ENCODE measurements around the gene ZMYM2. TPM values are rescaled to one million over a fixed set of nuclear protein-coding genes. Genes with fewer than 3 reads are reported as not detected.

The ZMYM2 gene
- total RNA-seq, 6 experiments from 2014 or later, result 17.1 to 35.2 (median 25.9) TPM

DNA sequence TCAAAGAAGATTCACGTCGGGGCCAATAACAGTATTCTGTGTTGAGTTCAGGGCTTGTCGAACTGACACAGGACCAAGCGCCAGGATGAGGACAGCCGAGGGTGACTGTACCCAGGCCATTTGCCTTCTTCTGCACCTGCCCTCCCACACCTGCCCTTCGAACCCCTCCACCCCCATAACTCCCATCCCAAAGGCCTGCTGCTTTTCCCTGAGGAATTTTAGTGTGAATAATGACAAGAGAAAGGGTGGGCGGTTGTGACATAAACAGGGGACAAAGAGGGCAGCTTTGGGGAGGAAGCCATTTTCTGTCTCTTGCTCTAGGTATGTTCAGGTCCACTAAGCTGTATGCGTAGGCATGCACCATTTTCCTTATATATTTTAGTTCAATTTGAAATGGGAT, 176.2 kb downstream of the ZMYM2 start:
- intact Hi-C loops (cut with DNase I), result no loop called here
- H3K36me3 ChIP-seq, result no peaks in the 10 kb centered on the region
- peak in 1 of 3 donors; percentile 10 for DNase-seq
- no peak for ATAC-seq
- TF ChIP-seq, protein P1, sequence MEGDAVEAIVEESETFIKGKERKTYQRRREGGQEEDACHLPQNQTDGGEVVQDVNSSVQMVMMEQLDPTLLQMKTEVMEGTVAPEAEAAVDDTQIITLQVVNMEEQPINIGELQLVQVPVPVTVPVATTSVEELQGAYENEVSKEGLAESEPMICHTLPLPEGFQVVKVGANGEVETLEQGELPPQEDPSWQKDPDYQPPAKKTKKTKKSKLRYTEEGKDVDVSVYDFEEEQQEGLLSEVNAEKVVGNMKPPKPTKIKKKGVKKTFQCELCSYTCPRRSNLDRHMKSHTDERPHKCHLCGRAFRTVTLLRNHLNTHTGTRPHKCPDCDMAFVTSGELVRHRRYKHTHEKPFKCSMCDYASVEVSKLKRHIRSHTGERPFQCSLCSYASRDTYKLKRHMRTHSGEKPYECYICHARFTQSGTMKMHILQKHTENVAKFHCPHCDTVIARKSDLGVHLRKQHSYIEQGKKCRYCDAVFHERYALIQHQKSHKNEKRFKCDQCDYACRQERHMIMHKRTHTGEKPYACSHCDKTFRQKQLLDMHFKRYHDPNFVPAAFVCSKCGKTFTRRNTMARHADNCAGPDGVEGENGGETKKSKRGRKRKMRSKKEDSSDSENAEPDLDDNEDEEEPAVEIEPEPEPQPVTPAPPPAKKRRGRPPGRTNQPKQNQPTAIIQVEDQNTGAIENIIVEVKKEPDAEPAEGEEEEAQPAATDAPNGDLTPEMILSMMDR (IDR thresholded peaks at IDR 0.05), result no peak
- no peak for TF ChIP-seq POLR2A (IDR thresholded peaks at IDR 0.05)
- H3K9me3 ChIP-seq, result no peaks in the 10 kb centered on the region
- no peaks in the 10 kb centered on the region for H3K27me3 ChIP-seq
- no peak overlapping the region for H3K4me3 ChIP-seq
- peaks cover 0 to 4% (median 0%) of the 10 kb centered on the region in 4 donors for H3K4me1 ChIP-seq
- no peak overlapping the region for H3K27ac ChIP-seq
- WGBS (ENCODE audit: insufficient coverage, low coverage, low lambda C conversion rate, missing lambda C conversion rate), result 74% methylated on average over 8 of the region's 8 CpGs

DNA sequence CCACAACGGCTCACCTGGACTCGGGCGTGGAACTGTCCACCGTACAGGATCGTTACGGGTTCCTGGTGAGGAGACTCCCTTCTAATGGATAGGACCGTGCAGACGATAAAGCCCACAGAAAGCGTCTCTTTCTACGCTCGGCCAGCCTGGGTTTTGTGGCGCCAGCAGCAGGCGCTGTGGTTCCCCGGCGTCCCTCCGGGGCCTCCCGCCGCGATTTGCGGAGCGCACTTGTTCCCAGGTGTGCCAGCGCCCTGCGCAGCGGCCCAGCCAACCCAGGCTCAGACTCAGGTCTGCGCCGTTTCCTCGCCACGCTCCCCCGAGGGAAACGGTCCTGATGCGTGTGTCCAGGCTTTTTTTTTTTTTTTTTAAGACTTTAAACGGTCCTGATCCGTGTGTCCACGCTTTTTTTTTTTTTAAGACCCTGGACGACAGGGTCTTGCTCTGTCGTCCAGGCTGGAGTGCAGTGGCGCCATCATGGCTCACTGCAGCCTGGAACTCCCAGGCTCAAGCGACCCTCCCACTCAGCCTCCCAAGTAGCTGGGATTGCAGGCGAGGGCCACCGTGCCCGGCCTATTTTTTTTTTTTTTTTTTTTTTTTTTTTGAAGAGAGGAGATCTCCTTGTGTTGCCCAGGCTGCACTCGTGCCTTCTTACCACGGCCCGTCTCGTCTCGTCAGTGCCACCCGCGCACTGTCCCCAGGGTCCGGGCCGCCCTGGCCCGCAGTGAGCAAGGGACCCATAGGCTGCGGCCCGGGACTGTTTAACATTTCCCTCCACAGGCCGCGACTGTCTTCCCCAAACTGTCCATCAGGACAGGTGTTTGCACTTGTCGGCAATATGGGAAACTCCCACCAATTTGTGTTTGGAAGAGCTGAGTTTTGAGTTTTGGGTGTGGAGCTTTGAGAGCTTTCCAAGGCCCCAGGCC, 178.5 kb downstream of the ZMYM2 start:
- TF ChIP-seq POLR2A (IDR thresholded peaks at IDR 0.05), result no peak
- TF ChIP-seq, protein P1 (IDR thresholded peaks at IDR 0.05), result peak in 3 of 4 donors; percentile 51 to 55 (median 52)
- peak; percentile 92 to 96 (median 94) for ATAC-seq
- WGBS (ENCODE audit: insufficient coverage, low coverage, low lambda C conversion rate, missing lambda C conversion rate), result 37% methylated on average over 41 of the region's 56 CpGs
- intact Hi-C loops (cut with DNase I), result no loop called here
- H3K4me1 ChIP-seq, result peaks cover 0 to 6% (median 0%) of the 10 kb centered on the region in 4 donors
- H3K9me3 ChIP-seq, result no peaks in the 10 kb centered on the region
- peaks cover 0 to 3% of the 10 kb centered on the region in 2 donors for H3K27me3 ChIP-seq
- no peak overlapping the region for H3K4me3 ChIP-seq
- no peak overlapping the region for H3K27ac ChIP-seq
- peak in 2 of 3 donors; percentile 61 to 66 for DNase-seq
- H3K36me3 ChIP-seq, result no peaks in the 10 kb centered on the region

DNA sequence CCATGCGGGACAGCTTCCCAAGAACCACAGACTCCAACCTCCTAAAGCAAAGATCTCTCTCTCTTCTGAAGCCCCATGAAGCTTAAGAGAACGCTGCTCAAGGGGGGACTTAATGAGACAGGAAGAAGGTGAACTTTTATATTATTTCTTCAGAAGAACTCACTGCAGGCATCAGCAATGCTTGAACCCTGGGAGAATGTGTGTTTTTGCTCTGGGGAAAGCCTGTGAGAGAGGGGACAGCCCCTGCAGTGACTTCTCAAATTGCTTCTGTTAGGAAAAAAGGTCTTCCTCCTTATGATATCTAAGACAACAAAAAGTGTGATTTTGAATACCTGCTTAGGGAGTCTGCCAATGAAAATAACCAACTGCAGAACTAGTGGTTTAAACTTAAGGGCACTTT, 179.3 kb downstream of the ZMYM2 start:
- TF ChIP-seq, protein P1 (IDR thresholded peaks at IDR 0.05), result no peak
- TF ChIP-seq POLR2A (IDR thresholded peaks at IDR 0.05), result no peak
- H3K9me3 ChIP-seq, result no peaks in the 10 kb centered on the region
- 83% methylated on average over 2 of the region's 2 CpGs for WGBS (ENCODE audit: insufficient coverage, low coverage, low lambda C conversion rate, missing lambda C conversion rate)
- DNase-seq (no peak), ATAC-seq (no peak)
- intact Hi-C loops (cut with DNase I), result no loop called here
- peaks cover 0 to 12% (median 0%) of the 10 kb centered on the region in 4 donors for H3K4me1 ChIP-seq
- H3K27me3 ChIP-seq, result peaks cover 0 to 10% of the 10 kb centered on the region in 2 donors
- H3K4me3 ChIP-seq, result no peak overlapping the region
- H3K27ac ChIP-seq, result no peak overlapping the region
- no peaks in the 10 kb centered on the region for H3K36me3 ChIP-seq

DNA sequence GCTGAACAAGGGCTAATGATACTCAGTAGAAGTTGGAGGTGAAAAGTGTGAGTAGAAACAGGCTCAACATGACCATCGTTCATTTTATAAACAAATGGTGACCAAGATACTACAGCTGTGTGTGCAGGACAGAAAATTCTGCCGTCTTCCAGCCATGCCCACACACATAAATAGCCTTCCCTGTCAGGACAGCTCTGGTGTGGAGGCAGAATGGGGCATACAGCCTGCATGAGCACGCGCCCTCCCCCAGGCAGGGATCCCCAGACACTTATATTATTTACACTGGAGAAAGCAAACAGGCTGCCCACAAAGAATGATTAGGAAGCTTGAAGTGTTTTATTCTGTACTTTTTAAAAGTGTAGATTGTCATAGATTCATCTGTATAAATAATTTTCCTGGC, 182.0 kb downstream of the ZMYM2 start:
- intact Hi-C loops (cut with DNase I), result no loop called here
- Histone ChIP-seq H3K27ac (no peak overlapping the region), H3K27me3 (peaks cover 0 to 10% of the 10 kb centered on the region in 2 donors), H3K36me3 (no peaks in the 10 kb centered on the region), H3K9me3 (no peaks in the 10 kb centered on the region), H3K4me1 (peaks cover 0 to 12% (median 0%) of the 10 kb centered on the region in 4 donors), H3K4me3 (no peak overlapping the region)
- TF ChIP-seq, protein P1 (IDR thresholded peaks at IDR 0.05), result no peak
- TF ChIP-seq POLR2A (IDR thresholded peaks at IDR 0.05), result no peak
- WGBS (ENCODE audit: insufficient coverage, low coverage, low lambda C conversion rate, missing lambda C conversion rate), result 64% methylated on average over 3 of the region's 4 CpGs
- ATAC-seq, result no peak
- no peak for DNase-seq

Other genes with a start within 250 kb of the ZMYM2 start
- gene PSPC1, start 175.8 kb upstream of the ZMYM2 start, total RNA-seq, result 10 to 100 TPM; 10.4 to 23.9 (median 16.4) TPM
- gene ZMYM5, start 95.1 kb upstream of the ZMYM2 start, total RNA-seq, result 1 to 10 TPM; 3.8 to 6.9 (median 4.4) TPM
- gene GJA3, start 202.3 kb downstream of the ZMYM2 start, total RNA-seq, result under 1 TPM in 1 of 6 experiments, not detected in 5; 0.11 TPM
- gene GJB2, start 234.2 kb downstream of the ZMYM2 start, total RNA-seq, result 10 to 100 TPM; 21.8 to 40.0 (median 30.0) TPM